Heart left ventricle (tissue), 16 donors: ENCODE data around the gene PIAS4. TPM values are rescaled to one million over a fixed set of nuclear protein-coding genes. Genes with fewer than 3 reads are reported as not detected.

ENCODE experiments used
- ATAC-seq, 4 donors: fragments of 200-7000 bp; cut with Tn5 transposase; one replicate each; pipeline ENCODE4 v1.9.1; 2020 to 2022; ENCODE audit warnings: moderate library complexity in 4 of 4, mild to moderate bottlenecking in 3 of 4, moderate number of reproducible peaks in 1 of 4
- DNase-seq, 5 donors: peaks; one replicate each; pipeline ENCODE4 v3.0.0-alpha.2; 2020
- H3K27ac ChIP-seq, 12 donors: fragments of 200-600 bp; sonication (generic) in 4 of 12; one replicate each; pipeline versions ENCODE4 v1.5.0 to v1.8.0; 2016 to 2022; ENCODE audit warnings: mild to moderate bottlenecking in 2 of 12
- H3K27me3 ChIP-seq, 9 donors: fragments of 200-600 bp; sonication (generic) in 2 of 9; one replicate each; pipeline versions ENCODE4 v1.5.1 to v1.8.0; 2016 to 2022; ENCODE audit warnings: mild to moderate bottlenecking in 3 of 9
- H3K36me3 ChIP-seq, 9 donors: fragments of 200-600 bp; sonication (generic) in 2 of 9; one replicate each; pipeline versions ENCODE4 v1.5.0 to v1.8.0; 2018 to 2022; ENCODE audit warnings: mild to moderate bottlenecking in 2 of 9
- H3K4me1 ChIP-seq, 12 donors: fragments of 200-600 bp; sonication (generic) in 4 of 12; one replicate each; pipeline versions ENCODE4 v1.5.0 to v1.8.0; 2016 to 2022; ENCODE audit warnings: mild to moderate bottlenecking in 3 of 12
- H3K4me3 ChIP-seq, 12 donors: fragments of 200-600 bp; sonication (generic) in 4 of 12; one replicate each; pipeline versions ENCODE4 v1.5.0 to v1.8.0; 2017 to 2022; ENCODE audit warnings: mild to moderate bottlenecking in 9 of 12, moderate library complexity in 4 of 12
- H3K9me3 ChIP-seq, 12 donors: fragments of 200-600 bp; sonication (generic) in 4 of 12; one replicate each; pipeline versions ENCODE4 v1.5.0 to v1.8.0; 2016 to 2022; ENCODE audit warnings: mild to moderate bottlenecking in 1 of 12
- POLR2A ChIP-seq, 2 donors: fragments of 450-650 bp; IDR thresholded peaks; one replicate each; pipeline ENCODE4 v1.6.1; 2017; ENCODE audit warnings: antibody characterized with exemption in 2 of 2, mild to moderate bottlenecking in 2 of 2, moderate library complexity in 2 of 2
- WGBS, 4 donors: extraction: QIAGEN DNeasy Blood & Tissue Kit in 2 of 4; methylation state at CpG; one replicate each; pipeline versions ENCODE4 v1.1.5 to v1.1.7; 2013 to 2018; 5-methylcytosine and 5-hydroxymethylcytosine counted together
- intact Hi-C, 10 donors: fragments of 100-400 bp; cut with DNase I; formaldehyde crosslinking; loops; one replicate each; pipeline versions ENCODE4 v1.11.1 to v1.14.2; 2022
- polyA plus RNA-seq, 2 donors: library from polyadenylated mRNA; stranded (reverse); fragments of 200-250 nt; gene quantifications; one replicate each; pipeline ENCODE4 v1.2.3, GENCODE V29; 2013
- total RNA-seq, 9 donors: library from RNA; depleted of rRNA in 2 of 9; stranded (reverse); fragments of >200 nt in 2 of 9; fragmentation: NEBNext Ultra II Directional in 3 of 9; extraction: Animal tissue kit (Norgen Biotek cat#: 25700) in 3 of 9; gene quantifications; one replicate each; pipeline versions ENCODE4 v1.1.0 to v1.2.4, GENCODE V29; 2016 to 2023
- TF ChIP-seq, protein P1 (sequence below), 12 donors: fragments of 200-600 bp; sonication (generic) in 4 of 12; IDR thresholded peaks; one replicate each; pipeline versions ENCODE4 v1.5.0 to v1.8.0; 2018 to 2022; ENCODE audit warnings: antibody characterized with exemption in 12 of 12, mild to moderate bottlenecking in 5 of 12
- donor health status: ischemic (EF 13 %, LVEDD 7.1; RV severe dilation, severe dysfunction).
- donor health status: healthy with polysubstance abuse.
- donor health status: DM: no; HTN: yes; CAD: no.
- donor health status: DM: no; HTN: no; CAD: no.
- donor health status: ischemic (EF 25% LVEDD 6.9; RV normal size, moderate dysfunction).
- donor health status: ischemic (EF 25% LVEDD 5.7; RV mildly dilated, moderate dysfunction).
- donor health status: healthy.
- donor health status: DM: yes; HTN: yes; CAD: no.
- donor health status: ischemic (EF 35%, LVEDD 5.7; RV mildly dilated, moderate dysfunction).
- donor health status: nonischemic (EF 11% LVEDD 7.7; RV severe dilation, severe dysfunction).
- donor health status: DM: yes; HTN: yes; CAD: no.
- donor health status: PGD.
- donor health status: ischemic (EF 29% LVEDD 5.4; RV normal size, mild dysfunction).
- donor health status: nonischemic (EF 23%, LVEDD 6.1; RV moderate dilation, normal function).

PIAS4 gene
- total and polyA plus RNA-seq, 11 donors = 12.3 to 19.1 (median 15.3) TPM

DNA sequence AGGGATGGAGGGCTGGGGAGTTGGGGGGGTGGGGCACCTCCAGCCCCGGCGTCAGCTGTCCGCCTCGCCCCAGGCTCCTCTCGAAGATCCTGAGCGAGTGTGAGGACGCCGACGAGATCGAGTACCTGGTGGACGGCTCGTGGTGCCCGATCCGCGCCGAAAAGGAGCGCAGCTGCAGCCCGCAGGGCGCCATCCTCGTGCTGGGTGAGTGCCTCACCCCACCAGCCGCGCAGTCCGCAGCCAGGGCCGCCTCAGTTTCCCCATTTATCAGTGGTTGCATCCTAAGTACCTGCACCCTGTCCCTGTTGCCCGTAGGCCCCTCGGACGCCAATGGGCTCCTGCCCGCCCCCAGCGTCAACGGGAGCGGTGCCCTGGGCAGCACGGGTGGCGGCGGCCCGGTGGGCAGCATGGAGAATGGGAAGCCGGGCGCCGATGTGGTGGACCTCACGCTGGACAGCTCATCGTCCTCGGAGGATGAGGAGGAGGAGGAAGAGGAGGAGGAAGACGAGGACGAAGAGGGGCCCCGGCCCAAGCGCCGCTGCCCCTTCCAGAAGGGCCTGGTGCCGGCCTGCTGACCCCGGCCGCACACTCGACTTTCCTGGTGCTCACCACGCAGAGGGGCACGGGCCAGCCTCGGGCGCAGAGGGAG lies 29.9 kb downstream of the PIAS4 start:
- peaks cover 0 to 66% (median 46%) of the 10 kb centered on the region in 9 donors for H3K36me3 ChIP-seq
- TF ChIP-seq, protein P1, sequence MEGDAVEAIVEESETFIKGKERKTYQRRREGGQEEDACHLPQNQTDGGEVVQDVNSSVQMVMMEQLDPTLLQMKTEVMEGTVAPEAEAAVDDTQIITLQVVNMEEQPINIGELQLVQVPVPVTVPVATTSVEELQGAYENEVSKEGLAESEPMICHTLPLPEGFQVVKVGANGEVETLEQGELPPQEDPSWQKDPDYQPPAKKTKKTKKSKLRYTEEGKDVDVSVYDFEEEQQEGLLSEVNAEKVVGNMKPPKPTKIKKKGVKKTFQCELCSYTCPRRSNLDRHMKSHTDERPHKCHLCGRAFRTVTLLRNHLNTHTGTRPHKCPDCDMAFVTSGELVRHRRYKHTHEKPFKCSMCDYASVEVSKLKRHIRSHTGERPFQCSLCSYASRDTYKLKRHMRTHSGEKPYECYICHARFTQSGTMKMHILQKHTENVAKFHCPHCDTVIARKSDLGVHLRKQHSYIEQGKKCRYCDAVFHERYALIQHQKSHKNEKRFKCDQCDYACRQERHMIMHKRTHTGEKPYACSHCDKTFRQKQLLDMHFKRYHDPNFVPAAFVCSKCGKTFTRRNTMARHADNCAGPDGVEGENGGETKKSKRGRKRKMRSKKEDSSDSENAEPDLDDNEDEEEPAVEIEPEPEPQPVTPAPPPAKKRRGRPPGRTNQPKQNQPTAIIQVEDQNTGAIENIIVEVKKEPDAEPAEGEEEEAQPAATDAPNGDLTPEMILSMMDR (IDR thresholded peaks at IDR 0.05) = no peak
- no peak for ATAC-seq

DNA sequence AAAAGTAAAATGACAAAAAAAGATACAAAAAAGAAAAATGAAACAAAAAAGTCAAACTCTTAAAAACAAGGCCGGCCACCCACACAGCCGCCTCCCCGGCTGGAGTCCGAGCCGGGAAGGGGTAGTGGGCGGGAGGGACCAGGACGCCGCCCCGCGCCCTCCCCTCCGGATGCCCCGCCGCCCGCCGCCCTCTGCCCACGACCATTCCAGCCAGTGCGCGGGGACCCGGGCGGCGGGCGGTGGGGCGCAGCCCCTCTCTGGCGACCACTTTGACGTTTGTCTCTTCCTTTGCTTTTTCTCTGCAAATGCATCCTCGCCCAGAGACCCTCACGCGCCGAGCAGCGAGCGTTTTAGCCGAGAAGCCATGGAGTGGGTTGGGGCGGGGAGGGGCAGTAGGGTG lies 30.5 kb downstream of the PIAS4 start:
- H3K4me1 ChIP-seq = peaks cover 0 to 9% (median 7%) of the 10 kb centered on the region in 12 donors
- H3K9me3 ChIP-seq = no peaks in the 10 kb centered on the region
- peaks cover 0 to 60% (median 40%) of the 10 kb centered on the region in 9 donors for H3K36me3 ChIP-seq
- intact Hi-C loops = no loop called here
- no peak overlapping the region for H3K27ac ChIP-seq
- DNase-seq = no peak
- WGBS, 4 donors = 88 to 93% (median 92%) methylated on average over 33 of the region's 33 CpGs
- no peaks in the 10 kb centered on the region for H3K27me3 ChIP-seq
- H3K4me3 ChIP-seq = no peak overlapping the region
- no peak for ATAC-seq
- TF ChIP-seq POLR2A (IDR thresholded peaks at IDR 0.05) = no peak
- TF ChIP-seq, protein P1 (IDR thresholded peaks at IDR 0.05) = no peak

More for the DNA sequence above, 29.9 kb downstream of the PIAS4 start:
- no peak for DNase-seq
- Histone ChIP-seq H3K4me3 (no peak overlapping the region), H3K27ac (no peak overlapping the region), H3K4me1 (peaks cover 0 to 4% (median 1%) of the 10 kb centered on the region in 12 donors), H3K9me3 (no peaks in the 10 kb centered on the region), H3K27me3 (no peaks in the 10 kb centered on the region)
- WGBS, 4 donors = 93 to 95% (median 94%) methylated on average over 41 to 54 of the region's 54 CpGs
- intact Hi-C loops = no loop called here

DNA sequence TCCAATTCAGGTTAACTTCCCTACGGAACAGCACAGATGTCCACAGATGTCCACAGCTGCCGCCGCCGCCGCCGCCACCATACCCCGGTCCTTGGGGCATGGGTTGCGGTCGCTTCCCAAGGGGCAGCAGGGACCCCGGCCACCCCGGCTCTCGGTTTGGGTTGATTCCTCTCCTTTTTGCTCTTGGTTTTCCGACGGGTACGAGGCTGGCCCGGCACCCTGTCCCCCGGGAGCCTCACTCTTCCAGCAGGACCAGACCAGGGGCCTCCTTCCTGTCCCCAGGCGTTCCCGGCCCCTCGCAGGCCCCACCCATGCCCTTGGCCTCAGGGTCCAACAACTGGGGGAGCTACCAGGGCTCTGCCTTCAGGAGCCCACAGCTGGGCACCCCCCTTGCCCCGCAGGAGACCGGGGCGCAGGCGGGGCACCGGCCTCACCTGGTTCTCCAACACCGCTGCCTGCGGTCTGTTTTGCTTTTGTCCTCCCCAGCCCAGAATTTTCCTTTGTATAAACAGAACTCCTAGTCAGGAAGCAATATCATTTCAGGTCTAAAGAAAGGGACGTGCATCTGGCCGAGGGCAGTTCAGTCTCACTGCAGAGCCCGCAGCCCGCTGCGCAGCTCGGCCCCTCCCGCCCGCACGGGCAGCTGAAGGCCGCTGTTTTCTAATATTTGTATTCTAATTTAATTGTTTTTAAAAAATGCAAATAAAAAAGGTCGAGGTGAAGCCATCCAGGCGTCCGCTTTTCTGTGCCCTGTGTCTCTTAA lies 31.3 kb downstream of the PIAS4 start:
- no peaks in the 10 kb centered on the region for H3K9me3 ChIP-seq
- no peak for TF ChIP-seq POLR2A (IDR thresholded peaks at IDR 0.05)
- TF ChIP-seq, protein P1 (IDR thresholded peaks at IDR 0.05) = no peak
- intact Hi-C loops = no loop called here
- H3K27ac ChIP-seq = no peak overlapping the region
- DNase-seq (no peak), ATAC-seq (no peak)
- H3K4me3 ChIP-seq = no peak overlapping the region
- peaks cover 0 to 10% (median 7%) of the 10 kb centered on the region in 12 donors for H3K4me1 ChIP-seq
- peaks cover 0 to 52% (median 32%) of the 10 kb centered on the region in 9 donors for H3K36me3 ChIP-seq
- H3K27me3 ChIP-seq = no peaks in the 10 kb centered on the region
- WGBS, 4 donors = 81 to 89% (median 83%) methylated on average over 39 to 40 of the region's 40 CpGs

DNA sequence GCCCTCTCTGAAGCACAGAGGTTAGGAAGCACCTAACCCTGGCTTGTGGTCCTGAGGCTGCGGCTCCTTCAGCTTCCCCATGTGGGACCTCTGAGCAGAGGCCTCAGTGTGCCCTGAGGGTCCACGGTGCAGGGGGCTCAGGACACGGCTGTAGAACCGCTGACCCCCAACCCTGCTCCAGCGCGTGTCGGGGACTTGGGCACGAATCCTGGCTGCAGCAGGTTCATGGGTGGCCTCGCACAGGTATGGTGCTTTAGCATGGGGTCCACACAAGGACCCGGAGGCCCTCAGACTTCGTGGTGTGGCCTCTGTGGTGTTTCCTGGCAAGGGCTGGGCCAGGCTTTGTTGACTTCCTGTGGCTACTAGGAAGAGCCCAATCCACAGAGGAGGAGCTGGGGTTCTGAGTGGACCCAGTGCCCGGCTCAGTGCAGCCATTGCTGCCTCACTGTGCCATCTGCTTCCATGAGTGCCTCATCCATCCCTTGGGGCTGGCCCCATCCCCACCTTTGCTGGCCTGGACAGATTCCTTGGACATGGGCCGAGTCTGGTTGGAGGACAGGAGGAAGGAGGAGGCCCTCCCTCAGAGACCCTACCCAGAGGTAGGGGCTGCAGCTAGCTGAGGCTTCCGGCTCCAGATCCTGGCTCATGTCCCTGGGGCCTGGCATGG lies 34.7 kb downstream of the PIAS4 start:
- Histone ChIP-seq H3K36me3 (peaks cover 0 to 53% (median 34%) of the 10 kb centered on the region in 9 donors), H3K9me3 (no peaks in the 10 kb centered on the region), H3K27me3 (no peaks in the 10 kb centered on the region), H3K27ac (peak overlapping the region in 5 of 12 donors; percentile 29 to 55 (median 41)), H3K4me3 (no peak overlapping the region), H3K4me1 (peaks cover 0 to 10% (median 7%) of the 10 kb centered on the region in 12 donors)
- WGBS, 4 donors = 80 to 85% (median 83%) methylated on average over 7 to 14 of the region's 14 CpGs
- intact Hi-C loops = no loop called here
- DNase-seq (no peak), ATAC-seq (peak; percentile 4 to 28 (median 10))
- TF ChIP-seq POLR2A (IDR thresholded peaks at IDR 0.05) = no peak
- TF ChIP-seq, protein P1 (IDR thresholded peaks at IDR 0.05) = no peak
